AG10803 (cell line): ENCODE data around the gene PRPSAP2.
A peak's percentile ranks its signal among the peaks of the same experiment; 100 is the strongest.

Experiments used
- DNase-seq: peaks from one replicate; pipeline ENCODE4 v3.0.0; 2010; ENCODE audit warnings: low read depth
- H3K4me3 ChIP-seq: 2 replicates; pipeline ENCODE4 v1.5.1; 2011; ENCODE audit warnings: mild to moderate bottlenecking, low read length, control low read depth
- TF ChIP-seq, protein P1 (sequence below): conservative IDR thresholded peaks from 2 replicates; pipeline ENCODE4 v1.5.1; 2011; ENCODE audit warnings: mild to moderate bottlenecking, low read length, control low read depth, inconsistent platforms

The PRPSAP2 gene

GRCh38 chr17:18854956-18855355, 3.0 kb upstream of the PRPSAP2 start:
- TF ChIP-seq, protein P1, sequence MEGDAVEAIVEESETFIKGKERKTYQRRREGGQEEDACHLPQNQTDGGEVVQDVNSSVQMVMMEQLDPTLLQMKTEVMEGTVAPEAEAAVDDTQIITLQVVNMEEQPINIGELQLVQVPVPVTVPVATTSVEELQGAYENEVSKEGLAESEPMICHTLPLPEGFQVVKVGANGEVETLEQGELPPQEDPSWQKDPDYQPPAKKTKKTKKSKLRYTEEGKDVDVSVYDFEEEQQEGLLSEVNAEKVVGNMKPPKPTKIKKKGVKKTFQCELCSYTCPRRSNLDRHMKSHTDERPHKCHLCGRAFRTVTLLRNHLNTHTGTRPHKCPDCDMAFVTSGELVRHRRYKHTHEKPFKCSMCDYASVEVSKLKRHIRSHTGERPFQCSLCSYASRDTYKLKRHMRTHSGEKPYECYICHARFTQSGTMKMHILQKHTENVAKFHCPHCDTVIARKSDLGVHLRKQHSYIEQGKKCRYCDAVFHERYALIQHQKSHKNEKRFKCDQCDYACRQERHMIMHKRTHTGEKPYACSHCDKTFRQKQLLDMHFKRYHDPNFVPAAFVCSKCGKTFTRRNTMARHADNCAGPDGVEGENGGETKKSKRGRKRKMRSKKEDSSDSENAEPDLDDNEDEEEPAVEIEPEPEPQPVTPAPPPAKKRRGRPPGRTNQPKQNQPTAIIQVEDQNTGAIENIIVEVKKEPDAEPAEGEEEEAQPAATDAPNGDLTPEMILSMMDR: no peak
- DNase-seq: no peak
- peak overlapping the region; percentile 72; the same call in 1 of the 2 replicates for H3K4me3 ChIP-seq

DNA sequence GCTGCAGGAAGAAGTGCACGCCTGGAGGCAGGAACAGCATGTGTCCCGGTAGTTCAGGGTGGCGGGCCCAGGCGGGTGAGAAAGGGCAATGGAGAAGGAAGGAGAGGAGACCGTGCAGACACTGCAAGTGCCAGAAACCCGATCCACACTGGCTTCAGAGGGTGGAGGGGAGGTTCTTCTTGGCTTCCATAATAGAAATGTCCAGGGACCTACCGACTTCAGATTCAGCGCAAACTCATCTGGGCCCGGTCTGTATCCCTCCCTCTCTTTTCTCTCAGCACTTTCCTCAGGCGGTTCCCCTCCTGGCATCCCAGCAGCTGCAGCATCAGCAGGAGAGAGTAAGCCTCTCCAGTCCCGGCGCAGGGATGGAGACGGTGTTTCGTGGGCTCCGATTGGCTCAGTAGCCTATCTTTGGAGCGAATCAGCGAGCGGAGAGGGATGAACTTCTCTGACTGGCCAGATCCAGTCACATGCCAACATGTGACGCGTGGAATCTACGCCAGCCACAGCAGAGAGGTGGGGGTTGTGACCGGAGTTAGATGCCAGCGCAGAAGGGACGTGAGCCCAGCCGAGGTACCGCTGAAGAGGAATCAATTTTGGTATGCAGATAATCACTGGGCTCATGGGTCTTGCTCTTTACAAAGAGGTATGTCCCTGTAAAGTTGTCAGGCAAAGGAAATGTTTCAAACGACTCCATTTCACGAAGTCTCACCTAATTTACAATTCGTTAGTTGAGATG, 1.9 kb upstream of the PRPSAP2 start:
- peak; percentile 93 for DNase-seq
- TF ChIP-seq, protein P1: no peak
- peak overlapping the region; percentile 72 for H3K4me3 ChIP-seq

DNA sequence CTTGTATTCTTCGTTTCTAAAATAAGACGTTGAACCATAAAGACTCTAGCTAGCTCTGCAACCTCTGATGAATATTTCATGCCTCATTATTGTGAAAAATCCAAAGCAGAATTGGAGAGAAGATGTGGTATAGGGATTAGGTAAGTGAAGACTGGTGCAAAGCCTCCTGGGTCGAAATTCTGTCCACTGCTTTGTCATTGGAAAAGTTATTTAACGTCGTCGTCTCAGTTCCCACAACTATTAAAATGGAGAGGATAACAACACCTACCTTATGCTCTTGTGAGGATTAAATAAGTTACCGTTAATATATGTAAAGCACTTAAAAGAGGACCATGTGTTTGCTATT, 1.4 kb upstream of the PRPSAP2 start:
- DNase-seq: no peak
- peak overlapping the region; percentile 72 for H3K4me3 ChIP-seq
- TF ChIP-seq, protein P1: no peak

- DNase-seq: no peak
- TF ChIP-seq, protein P1: no peak
Observed at GRCh38 chr17:18858567-18859245, 775 bp downstream of the PRPSAP2 start.

GRCh38 chr17:18859256-18859655, 1.3 kb downstream of the PRPSAP2 start:
- DNase-seq: peak; percentile 52

More at GRCh38 chr17:18858567-18859245, 775 bp downstream of the PRPSAP2 start:
- peak overlapping the region; percentile 69 for H3K4me3 ChIP-seq

DNA sequence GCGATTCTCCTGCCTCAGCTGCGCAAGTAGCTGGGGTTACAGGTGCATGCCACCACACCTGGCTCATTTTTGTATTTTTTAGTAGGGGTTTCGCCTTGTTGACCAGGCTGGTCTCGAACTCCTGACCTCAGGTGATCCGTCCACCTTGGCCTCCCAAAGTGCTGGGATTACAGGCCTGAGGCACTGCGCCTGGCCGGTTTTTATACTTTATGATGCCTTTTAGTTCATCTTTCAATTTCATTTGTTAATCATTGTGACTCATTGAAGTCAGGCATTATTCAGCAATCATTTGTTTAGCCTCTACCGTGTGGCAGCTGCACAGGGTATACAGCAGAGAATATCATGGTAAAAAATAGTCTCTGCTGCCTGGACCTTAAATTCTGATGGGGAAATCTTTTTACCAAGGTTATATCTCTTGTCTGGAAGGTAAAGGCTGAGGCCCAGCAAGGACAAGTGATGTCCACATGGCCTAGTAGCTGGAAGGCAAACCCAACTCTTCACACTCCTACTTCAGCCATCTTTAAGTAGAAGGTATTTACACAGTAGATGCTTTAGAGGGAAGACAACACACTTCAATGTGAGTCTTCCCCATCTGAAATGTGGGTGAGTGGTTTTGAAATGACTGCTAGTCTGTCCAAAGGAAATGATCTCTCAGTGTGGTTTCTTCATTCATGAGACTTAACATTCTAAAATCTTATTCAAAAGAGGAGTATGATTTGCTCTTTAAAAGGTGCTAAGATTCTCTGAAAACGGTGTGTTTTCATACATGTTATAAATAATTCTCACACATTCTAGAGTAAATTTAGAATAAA, 2.4 kb downstream of the PRPSAP2 start:
- no peak overlapping the region for H3K4me3 ChIP-seq
- TF ChIP-seq, protein P1: no peak
- DNase-seq: no peak

More at GRCh38 chr17:18859256-18859655, 1.3 kb downstream of the PRPSAP2 start:
- peak overlapping the region; percentile 69 for H3K4me3 ChIP-seq
- TF ChIP-seq, protein P1: no peak
